Activated CD4-positive, alpha-beta T cell treated with anti-CD3 and anti-CD28 coated beads, Interleukin-2, amount 50 U/mL, for 16 hours (primary cell): Measurements from ENCODE around the gene OLA1.

Experiments used
- DNase-seq: peaks from one replicate; pipeline ENCODE4 v3.0.0-alpha.2; 2020

The OLA1 gene

GRCh38 chr2:174174741-174175140 lies 73.6 kb downstream of the OLA1 start:
- DNase-seq: no peak

- peak; percentile 18 for DNase-seq
Measured at GRCh38 chr2:174172802-174173355, 75.5 kb downstream of the OLA1 start.

- no peak for DNase-seq
Measured at GRCh38 chr2:174171686-174172445, 76.5 kb downstream of the OLA1 start.

GRCh38 chr2:174169372-174169771 lies 79.0 kb downstream of the OLA1 start:
- DNase-seq: no peak

GRCh38 chr2:174166261-174166660 lies 82.1 kb downstream of the OLA1 start:
- DNase-seq: no peak

- DNase-seq: no peak
Measured at GRCh38 chr2:174161490-174161889, 86.8 kb downstream of the OLA1 start.

GRCh38 chr2:174158003-174158402 lies 90.3 kb downstream of the OLA1 start:
- peak; percentile 36 for DNase-seq

- DNase-seq: no peak
Measured at GRCh38 chr2:174157053-174157452, 91.3 kb downstream of the OLA1 start.

- no peak for DNase-seq
Measured at GRCh38 chr2:174153757-174154680, 94.3 kb downstream of the OLA1 start.

- no peak for DNase-seq
Measured at GRCh38 chr2:174149530-174149929, 98.8 kb downstream of the OLA1 start.

- no peak for DNase-seq
Measured at GRCh38 chr2:174148833-174149232, 99.5 kb downstream of the OLA1 start.

- no peak for DNase-seq
Measured at GRCh38 chr2:174145827-174146226, 102.5 kb downstream of the OLA1 start.

- no peak for DNase-seq
Measured at GRCh38 chr2:174142290-174142689, 106.0 kb downstream of the OLA1 start.

GRCh38 chr2:174138161-174138560 lies 110.2 kb downstream of the OLA1 start:
- peak; percentile 6 for DNase-seq

GRCh38 chr2:174135981-174136380 lies 112.4 kb downstream of the OLA1 start:
- DNase-seq: no peak

GRCh38 chr2:174125090-174125489 lies 123.2 kb downstream of the OLA1 start:
- DNase-seq: no peak

GRCh38 chr2:174124181-174124580 lies 124.2 kb downstream of the OLA1 start:
- DNase-seq: peak; percentile 29

GRCh38 chr2:174122185-174122584 lies 126.1 kb downstream of the OLA1 start:
- no peak for DNase-seq

GRCh38 chr2:174121612-174122011 lies 126.7 kb downstream of the OLA1 start:
- DNase-seq: no peak

- no peak for DNase-seq
Measured at GRCh38 chr2:174121175-174121574, 127.2 kb downstream of the OLA1 start.

GRCh38 chr2:174120346-174120745 lies 128.0 kb downstream of the OLA1 start:
- peak; percentile 80 for DNase-seq

- DNase-seq: no peak
Measured at GRCh38 chr2:174117951-174118930, 130.1 kb downstream of the OLA1 start.
